Heart left ventricle (tissue), 16 donors: ENCODE results near the gene CCDC85B. TPM values are rescaled to one million over a fixed set of nuclear protein-coding genes. Genes with fewer than 3 reads are reported as not detected.

Experiments used
- ATAC-seq, 4 donors: fragments of 200-7000 bp; cut with Tn5 transposase; one replicate each; pipeline ENCODE4 v1.9.1; 2020 to 2022; ENCODE audit warnings: moderate library complexity in 4 of 4, mild to moderate bottlenecking in 3 of 4, moderate number of reproducible peaks in 1 of 4
- DNase-seq, 5 donors: peaks; one replicate each; pipeline ENCODE4 v3.0.0-alpha.2; 2020
- H3K27ac ChIP-seq, 12 donors: fragments of 200-600 bp; sonication (generic) in 4 of 12; one replicate each; pipeline versions ENCODE4 v1.5.0 to v1.8.0; 2016 to 2022; ENCODE audit warnings: mild to moderate bottlenecking in 2 of 12
- H3K27me3 ChIP-seq, 9 donors: fragments of 200-600 bp; sonication (generic) in 2 of 9; one replicate each; pipeline versions ENCODE4 v1.5.1 to v1.8.0; 2016 to 2022; ENCODE audit warnings: mild to moderate bottlenecking in 3 of 9
- H3K36me3 ChIP-seq, 9 donors: fragments of 200-600 bp; sonication (generic) in 2 of 9; one replicate each; pipeline versions ENCODE4 v1.5.0 to v1.8.0; 2018 to 2022; ENCODE audit warnings: mild to moderate bottlenecking in 2 of 9
- H3K4me1 ChIP-seq, 12 donors: fragments of 200-600 bp; sonication (generic) in 4 of 12; one replicate each; pipeline versions ENCODE4 v1.5.0 to v1.8.0; 2016 to 2022; ENCODE audit warnings: mild to moderate bottlenecking in 3 of 12
- H3K4me3 ChIP-seq, 12 donors: fragments of 200-600 bp; sonication (generic) in 4 of 12; one replicate each; pipeline versions ENCODE4 v1.5.0 to v1.8.0; 2017 to 2022; ENCODE audit warnings: mild to moderate bottlenecking in 9 of 12, moderate library complexity in 4 of 12
- H3K9me3 ChIP-seq, 12 donors: fragments of 200-600 bp; sonication (generic) in 4 of 12; one replicate each; pipeline versions ENCODE4 v1.5.0 to v1.8.0; 2016 to 2022; ENCODE audit warnings: mild to moderate bottlenecking in 1 of 12
- CTCF ChIP-seq, 12 donors: fragments of 200-600 bp; sonication (generic) in 4 of 12; IDR thresholded peaks; one replicate each; pipeline versions ENCODE4 v1.5.0 to v1.8.0; 2018 to 2022; ENCODE audit warnings: antibody characterized with exemption in 12 of 12, mild to moderate bottlenecking in 5 of 12
- POLR2A ChIP-seq, 2 donors: fragments of 450-650 bp; IDR thresholded peaks; one replicate each; pipeline ENCODE4 v1.6.1; 2017; ENCODE audit warnings: antibody characterized with exemption in 2 of 2, mild to moderate bottlenecking in 2 of 2, moderate library complexity in 2 of 2
- WGBS, 4 donors: extraction: QIAGEN DNeasy Blood & Tissue Kit in 2 of 4; methylation state at CpG; one replicate each; pipeline versions ENCODE4 v1.1.5 to v1.1.7; 2013 to 2018; 5-methylcytosine and 5-hydroxymethylcytosine counted together
- intact Hi-C, 10 donors: fragments of 100-400 bp; cut with DNase I; formaldehyde crosslinking; loops; one replicate each; pipeline versions ENCODE4 v1.11.1 to v1.14.2; 2022
- polyA plus RNA-seq, 2 donors: library from polyadenylated mRNA; stranded (reverse); fragments of 200-250 nt; gene quantifications; one replicate each; pipeline ENCODE4 v1.2.3, GENCODE V29; 2013
- total RNA-seq, 9 donors: library from RNA; depleted of rRNA in 2 of 9; stranded (reverse); fragments of >200 nt in 2 of 9; fragmentation: NEBNext Ultra II Directional in 3 of 9; extraction: Animal tissue kit (Norgen Biotek cat#: 25700) in 3 of 9; gene quantifications; one replicate each; pipeline versions ENCODE4 v1.1.0 to v1.2.4, GENCODE V29; 2016 to 2023
- donor health status: ischemic (EF 13 %, LVEDD 7.1; RV severe dilation, severe dysfunction).
- donor health status: healthy with polysubstance abuse.
- donor health status: DM: no; HTN: yes; CAD: no.
- donor health status: DM: no; HTN: no; CAD: no.
- donor health status: ischemic (EF 25% LVEDD 6.9; RV normal size, moderate dysfunction).
- donor health status: ischemic (EF 25% LVEDD 5.7; RV mildly dilated, moderate dysfunction).
- donor health status: healthy.
- donor health status: DM: yes; HTN: yes; CAD: no.
- donor health status: ischemic (EF 35%, LVEDD 5.7; RV mildly dilated, moderate dysfunction).
- donor health status: nonischemic (EF 11% LVEDD 7.7; RV severe dilation, severe dysfunction).
- donor health status: DM: yes; HTN: yes; CAD: no.
- donor health status: PGD.
- donor health status: ischemic (EF 29% LVEDD 5.4; RV normal size, mild dysfunction).
- donor health status: nonischemic (EF 23%, LVEDD 6.1; RV moderate dilation, normal function).

The CCDC85B gene
- total and polyA plus RNA-seq, 11 donors: 31.3 to 78.1 (median 36.9) TPM

DNA sequence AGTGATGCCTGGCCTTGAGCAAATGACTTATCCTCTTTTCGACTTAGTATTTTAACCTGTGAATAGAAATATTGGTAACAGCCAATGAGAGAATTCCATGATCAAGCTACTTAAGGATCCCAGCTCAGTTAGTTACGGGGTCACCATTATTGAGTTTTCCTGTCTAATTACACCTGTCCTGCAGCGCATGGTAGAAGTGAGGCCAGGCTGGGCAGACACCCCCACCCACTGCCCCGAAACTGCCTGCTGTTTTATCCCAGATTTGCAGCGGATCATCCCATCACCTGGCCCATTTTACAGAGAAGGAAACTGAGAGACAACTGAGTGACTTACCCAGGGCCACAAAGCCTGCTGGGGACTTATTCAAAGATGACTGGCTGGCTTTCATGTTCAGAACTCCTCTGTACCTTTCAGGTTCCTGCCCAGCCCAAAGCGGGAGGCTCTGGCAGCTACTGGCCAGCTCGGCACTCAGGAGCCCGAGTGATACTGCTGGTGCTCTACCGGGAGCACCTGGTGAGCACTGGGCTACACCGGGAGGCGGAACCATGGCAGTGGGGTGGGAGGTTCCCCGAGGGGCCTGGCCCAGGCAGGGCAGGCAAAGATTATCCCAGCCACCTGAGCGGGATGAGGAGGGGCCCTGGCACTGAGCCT, 28.8 kb upstream of the CCDC85B start:
- no peaks in the 10 kb centered on the region for H3K9me3 ChIP-seq
- H3K36me3 ChIP-seq: peaks cover 0 to 54% (median 50%) of the 10 kb centered on the region in 9 donors
- H3K27ac ChIP-seq: peak overlapping the region in 11 of 12 donors; percentile 94 to 99 (median 98)
- DNase-seq (peak in 3 of 5 donors; percentile 23 to 58 (median 27)), ATAC-seq (no peak)
- no peak for TF ChIP-seq CTCF (IDR thresholded peaks at IDR 0.05)
- TF ChIP-seq POLR2A (IDR thresholded peaks at IDR 0.05): no peak
- 83 to 91% (median 87%) methylated on average over 8 to 13 of the region's 13 CpGs for WGBS, 4 donors
- H3K27me3 ChIP-seq: no peaks in the 10 kb centered on the region
- intact Hi-C loops: loop anchor here in 3 of 10 donors (2.0 to 10.0 kb wide), 3 partner anchors 27 to 483 kb away; partner anchors contain the start of genes B4GAT1 (in 1 of the 3), BRMS1 (in 1 of the 3), C11orf68 (in 1 of the 3) and DRAP1 (in 1 of the 3)
- peak overlapping the region in 11 of 12 donors; percentile 70 to 100 (median 78) for H3K4me3 ChIP-seq
- H3K4me1 ChIP-seq: peaks cover 0 to 38% (median 24%) of the 10 kb centered on the region in 12 donors

DNA sequence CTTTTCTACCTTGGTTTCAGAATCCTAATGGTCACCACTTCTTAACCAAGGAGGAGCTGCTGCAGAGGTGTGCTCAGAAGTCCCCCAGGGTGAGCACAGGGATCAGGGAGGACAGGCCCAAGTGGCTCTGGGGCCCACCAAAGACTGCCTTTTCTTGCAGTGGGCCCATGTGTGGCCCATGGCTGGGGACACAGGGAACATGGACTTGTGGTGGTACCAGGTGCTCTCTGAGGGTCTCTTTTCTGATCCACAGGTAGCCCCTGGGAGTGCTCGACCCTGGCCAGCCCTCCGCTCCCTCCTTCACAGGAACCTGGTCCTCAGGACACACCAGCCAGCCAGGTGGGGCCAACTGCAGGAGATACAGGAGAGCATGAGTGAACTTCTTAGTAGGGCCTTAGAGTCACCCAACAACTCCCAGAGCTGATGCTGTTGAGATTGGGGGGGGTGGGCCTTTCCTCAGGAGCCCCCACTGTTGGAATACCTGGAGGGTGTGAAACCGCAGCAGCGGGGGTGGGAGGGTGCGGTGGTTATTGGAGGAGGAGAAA, 28.2 kb upstream of the CCDC85B start:
- Histone ChIP-seq H3K27me3 (no peaks in the 10 kb centered on the region), H3K36me3 (peaks cover 0 to 60% (median 56%) of the 10 kb centered on the region in 9 donors), H3K27ac (peak overlapping the region in 2 of 12 donors; percentile 6 to 98), H3K4me1 (peaks cover 0 to 35% (median 22%) of the 10 kb centered on the region in 12 donors), H3K4me3 (no peak overlapping the region), H3K9me3 (no peaks in the 10 kb centered on the region)
- DNase-seq: peak in 3 of 5 donors; percentile 24 to 45 (median 25)
- TF ChIP-seq CTCF (IDR thresholded peaks at IDR 0.05): no peak
- ATAC-seq: no peak
- intact Hi-C loops: loop anchor here in 1 of 10 donors (10.0 kb wide), 1 partner anchor 483 kb away; the partner anchor contains the start of genes B4GAT1 and BRMS1
- 74 to 96% (median 88%) methylated on average over 4 to 5 of the region's 5 CpGs for WGBS, 4 donors

GRCh38 chr11:65862941-65863888, 27.3 kb upstream of the CCDC85B start:
- Histone ChIP-seq H3K4me3 (no peak overlapping the region), H3K27me3 (no peaks in the 10 kb centered on the region), H3K4me1 (peaks cover 0 to 41% (median 22%) of the 10 kb centered on the region in 12 donors), H3K27ac (peak overlapping the region in 1 of 12 donors; percentile 98), H3K9me3 (no peaks in the 10 kb centered on the region), H3K36me3 (peaks cover 0 to 69% (median 65%) of the 10 kb centered on the region in 9 donors)
- WGBS, 4 donors: 84 to 89% (median 87%) methylated on average over 22 to 24 of the region's 24 CpGs
- TF ChIP-seq POLR2A (IDR thresholded peaks at IDR 0.05) (no peak), CTCF (IDR thresholded peaks at IDR 0.05) (no peak)
- ATAC-seq: no peak
- intact Hi-C loops: loop anchor here in 1 of 10 donors (10.0 kb wide), 1 partner anchor 482 kb away; the partner anchor contains the start of genes B4GAT1 and BRMS1
- peak in 4 of 5 donors; percentile 22 to 65 (median 26) for DNase-seq
